Neural progenitor cell (in vitro differentiated cells): ENCODE data around the gene PIP5KL1.
"Not testable (repeated sequence)": the region's sequence is repeated elsewhere in the genome, so short reads cannot be mapped to it uniquely, and the experiment has no call there.

Experiments
- CTCF ChIP-seq: fragments of 200-600 bp; sonication (generic); IDR thresholded peaks from 2 replicates; pipeline ENCODE4 v1.5.1; 2017; ENCODE audit warnings: antibody characterized with exemption, mild to moderate bottlenecking
- EZH2 ChIP-seq: fragments of 200-600 bp; sonication (generic); IDR thresholded peaks from 2 replicates; pipeline ENCODE4 v1.6.1; 2017; ENCODE audit warnings: antibody characterized with exemption, mild to moderate bottlenecking, moderate library complexity
- EZH2phosphoT487 ChIP-seq: fragments of 200-600 bp; sonication (generic); IDR thresholded peaks from 2 replicates; pipeline ENCODE4 v1.6.1; 2017; ENCODE audit warnings: antibody characterized with exemption

- not testable (repeated sequence) for TF ChIP-seq CTCF, EZH2phosphoT487, EZH2
Observed at GRCh38 chr9:127881715-127882114, 48.9 kb downstream of the PIP5KL1 start.
